Activated CD4-positive, alpha-beta memory T cell treated with anti-CD3 and anti-CD28 coated beads, Interleukin-2, amount 10 ng/mL, durations not matched to agents 7 days and 5 days (primary cell): ENCODE data around the gene CPXM1. TPM values are rescaled to one million over a fixed set of nuclear protein-coding genes. Genes with fewer than 3 reads are reported as not detected.
A peak's percentile ranks its signal among the peaks of the same experiment; 100 is the strongest.
"Not testable (repeated sequence)": the region's sequence is repeated elsewhere in the genome, so short reads cannot be mapped to it uniquely, and the experiment has no call there.

Source experiments
- CTCF ChIA-PET: fragments of 350-600 bp; sonication (Branson Sonifier 250); formaldehyde crosslinking; loops from one replicate; lab custom pipeline; 2021; ENCODE audit warnings: antibody characterized with exemption, inconsistent platforms; lab: Charles Lee
- POLR2A ChIA-PET: fragments of 350-600 bp; sonication (Branson Sonifier 250); formaldehyde crosslinking; loops from one replicate; lab custom pipeline; 2021; ENCODE audit warnings: antibody characterized with exemption; lab: Charles Lee
- DNase-seq: peaks from one replicate; pipeline ENCODE4 v3.0.0-alpha.2; 2020
- H3K27ac Mint-ChIP-seq: one replicate; pipeline ENCODE4 v1.8.0; 2021; ENCODE audit warnings: mild to moderate bottlenecking, mixed read lengths
- H3K27me3 Mint-ChIP-seq: one replicate; pipeline ENCODE4 v1.8.0; 2021; ENCODE audit warnings: mixed read lengths
- H3K36me3 Mint-ChIP-seq: one replicate; pipeline ENCODE4 v1.8.0; 2021; ENCODE audit warnings: low read depth, mixed read lengths
- H3K4me1 Mint-ChIP-seq: one replicate; pipeline ENCODE4 v1.8.0; 2021; ENCODE audit warnings: mixed read lengths
- H3K4me3 Mint-ChIP-seq: one replicate; pipeline ENCODE4 v1.8.0; 2021; ENCODE audit warnings: mild to moderate bottlenecking, mixed read lengths
- H3K9me3 Mint-ChIP-seq: one replicate; pipeline ENCODE4 v1.8.0; 2021; ENCODE audit warnings: mixed read lengths
- total RNA-seq, 2 experiments: library from RNA; stranded (reverse); gene quantifications; one replicate each; pipeline ENCODE4 v1.2.3, GENCODE V29; 2021

CPXM1 gene
- total RNA-seq, 2 experiments from 2014 or later: 0.20 to 0.33 TPM

DNA sequence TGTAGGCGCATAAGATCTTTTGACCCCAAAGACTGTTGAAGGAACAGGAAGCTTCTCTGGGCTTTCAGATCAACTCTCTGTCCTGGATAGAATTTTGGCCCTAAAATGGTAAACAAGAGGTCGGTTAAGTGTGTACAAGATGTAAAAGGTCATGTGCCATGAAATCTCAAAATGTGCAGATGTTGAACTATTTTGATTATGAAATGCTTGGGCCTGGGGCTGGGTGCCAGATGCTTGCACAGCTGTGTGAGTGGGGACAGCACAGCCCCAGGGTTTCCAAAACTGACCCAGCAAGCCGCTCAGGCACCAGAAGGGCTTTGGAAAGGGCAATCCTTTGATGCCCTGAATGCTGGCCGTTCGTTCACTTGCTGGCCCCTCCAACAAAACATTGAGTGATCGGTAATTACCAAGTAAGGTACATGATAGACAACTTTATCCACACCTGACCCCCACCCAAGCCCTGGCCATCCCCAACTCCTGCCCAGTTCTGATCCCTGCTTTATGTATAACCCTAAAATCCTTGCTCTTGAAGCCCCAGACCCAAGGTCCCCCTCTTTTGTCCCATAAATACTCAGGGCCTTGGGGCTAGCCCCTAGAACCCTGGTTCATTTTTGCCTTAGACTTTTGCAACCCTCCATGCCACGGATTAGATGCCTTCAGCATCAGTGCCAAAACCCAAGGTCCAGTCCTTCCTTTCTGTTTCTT is 17.6 kb upstream of the CPXM1 start:
- H3K4me1 Mint-ChIP-seq: peaks cover 20% of the 10 kb centered on the region
- H3K36me3 Mint-ChIP-seq: no peaks in the 10 kb centered on the region
- H3K4me3 Mint-ChIP-seq: no peak overlapping the region
- no peak overlapping the region for H3K27ac Mint-ChIP-seq
- POLR2A ChIA-PET: no interaction called here
- no peaks in the 10 kb centered on the region for H3K9me3 Mint-ChIP-seq
- peaks cover 39% of the 10 kb centered on the region for H3K27me3 Mint-ChIP-seq
- CTCF ChIA-PET: no interaction called here
- DNase-seq: no peak

DNA sequence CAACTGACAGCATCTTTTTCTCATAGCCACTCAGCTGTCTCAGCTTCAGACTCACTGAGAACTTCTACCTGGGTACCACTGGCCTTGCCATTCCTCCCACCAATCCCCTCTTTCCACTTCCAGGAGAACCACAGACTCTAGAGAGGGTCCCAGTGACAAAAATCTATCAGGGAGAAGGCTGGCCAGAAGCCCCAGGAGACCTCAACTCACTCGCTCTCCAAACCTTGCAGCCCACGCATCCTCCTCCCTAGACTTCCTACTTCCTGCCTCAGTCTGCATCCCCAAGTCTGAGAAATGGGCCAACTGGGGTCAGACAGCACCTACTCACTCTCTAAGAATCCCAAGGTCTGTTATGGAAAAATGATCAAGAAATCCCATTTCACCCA is 16.9 kb upstream of the CPXM1 start:
- H3K4me3 Mint-ChIP-seq: no peak overlapping the region
- POLR2A ChIA-PET: no interaction called here
- peaks cover 3% of the 10 kb centered on the region for H3K9me3 Mint-ChIP-seq
- peaks cover 20% of the 10 kb centered on the region for H3K4me1 Mint-ChIP-seq
- no peak for DNase-seq
- CTCF ChIA-PET: no interaction called here
- H3K27me3 Mint-ChIP-seq: peaks cover 43% of the 10 kb centered on the region
- H3K36me3 Mint-ChIP-seq: no peaks in the 10 kb centered on the region
- no peak overlapping the region for H3K27ac Mint-ChIP-seq

DNA sequence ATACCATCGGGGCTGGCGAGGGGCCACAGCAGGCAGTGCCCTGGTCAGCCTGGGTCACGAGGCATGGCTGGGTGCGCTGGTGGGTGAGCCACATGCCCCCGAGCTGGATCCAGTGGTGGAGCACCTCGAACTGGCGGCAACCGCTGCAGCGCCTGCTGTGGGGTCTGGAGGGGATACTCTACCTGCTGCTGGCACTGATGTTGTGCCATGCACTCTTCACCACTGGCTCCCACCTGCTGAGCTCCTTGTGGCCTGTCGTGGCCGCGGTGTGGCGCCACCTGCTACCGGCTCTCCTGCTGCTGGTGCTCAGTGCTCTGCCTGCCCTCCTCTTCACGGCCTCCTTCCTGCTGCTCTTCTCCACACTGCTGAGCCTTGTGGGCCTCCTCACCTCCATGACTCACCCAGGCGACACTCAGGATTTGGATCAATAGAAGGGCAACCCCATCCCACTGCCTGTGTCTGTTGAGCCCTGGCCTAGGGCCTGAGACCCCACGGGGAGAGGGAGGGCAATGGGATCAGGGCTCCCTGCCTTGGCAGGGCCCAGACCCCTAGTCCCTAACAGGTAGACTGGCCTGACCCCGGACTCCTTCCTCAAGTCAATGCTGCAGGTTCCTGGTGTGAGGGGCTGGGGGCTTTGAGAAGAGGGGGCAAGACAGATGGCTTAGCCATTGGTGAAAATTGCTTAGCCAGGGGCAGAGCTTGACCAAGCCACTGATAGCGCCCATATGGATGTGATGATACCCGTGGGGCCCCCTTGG is 16.3 kb upstream of the CPXM1 start:
- ChIA-PET POLR2A (no interaction called here), CTCF (no interaction called here)
- Mint-ChIP-seq H3K9me3 (peaks cover 6% of the 10 kb centered on the region), H3K36me3 (no peaks in the 10 kb centered on the region), H3K4me3 (no peak overlapping the region), H3K4me1 (peaks cover 15% of the 10 kb centered on the region), H3K27ac (no peak overlapping the region), H3K27me3 (peaks cover 45% of the 10 kb centered on the region)
- DNase-seq: no peak

DNA sequence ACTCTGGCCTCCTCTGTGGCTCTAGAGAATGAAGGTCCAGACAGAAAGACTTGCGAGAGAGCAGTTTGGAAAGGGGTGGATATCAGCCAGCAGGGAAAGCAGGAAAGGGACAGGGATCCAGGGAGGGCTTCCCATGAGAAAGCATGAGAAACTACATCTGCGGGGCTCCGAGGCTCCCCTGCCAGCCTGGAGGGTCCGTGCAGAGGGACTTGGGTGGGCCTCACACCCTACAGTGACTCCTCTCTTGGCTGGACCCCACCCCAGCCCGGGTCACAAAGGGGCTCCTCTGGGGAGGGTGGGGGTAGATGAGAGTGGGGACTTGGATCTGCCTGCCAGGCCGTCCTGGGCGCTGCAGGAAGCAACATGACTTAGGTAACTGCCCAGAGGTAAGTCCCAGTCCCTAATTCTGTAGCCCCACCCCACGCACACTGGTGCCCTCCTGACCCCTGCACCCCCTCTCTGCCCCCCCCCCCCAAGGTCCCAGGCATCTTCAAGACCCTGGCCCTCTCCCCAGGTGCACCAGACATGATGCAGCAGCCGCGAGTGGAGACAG is 15.7 kb upstream of the CPXM1 start, which contains the start of gene TMEM239:
TSS of gene TMEM239 (plus strand) at position 335 of the 553 bp plus-strand sequence. CDS start at position 526, 191 bp downstream.
- no peak for DNase-seq
- no peak within 1 kb of the TSS for H3K4me3 Mint-ChIP-seq
- H3K36me3 Mint-ChIP-seq: no peaks in the 10 kb centered on the region
- POLR2A ChIA-PET: no interaction called here
- peaks cover 47% of the 10 kb centered on the region for H3K27me3 Mint-ChIP-seq
- no peak within 1 kb of the TSS for H3K27ac Mint-ChIP-seq
- CTCF ChIA-PET: no interaction called here
- H3K9me3 Mint-ChIP-seq: peaks cover 6% of the 10 kb centered on the region
- H3K4me1 Mint-ChIP-seq: peaks cover 11% of the 10 kb centered on the region

DNA sequence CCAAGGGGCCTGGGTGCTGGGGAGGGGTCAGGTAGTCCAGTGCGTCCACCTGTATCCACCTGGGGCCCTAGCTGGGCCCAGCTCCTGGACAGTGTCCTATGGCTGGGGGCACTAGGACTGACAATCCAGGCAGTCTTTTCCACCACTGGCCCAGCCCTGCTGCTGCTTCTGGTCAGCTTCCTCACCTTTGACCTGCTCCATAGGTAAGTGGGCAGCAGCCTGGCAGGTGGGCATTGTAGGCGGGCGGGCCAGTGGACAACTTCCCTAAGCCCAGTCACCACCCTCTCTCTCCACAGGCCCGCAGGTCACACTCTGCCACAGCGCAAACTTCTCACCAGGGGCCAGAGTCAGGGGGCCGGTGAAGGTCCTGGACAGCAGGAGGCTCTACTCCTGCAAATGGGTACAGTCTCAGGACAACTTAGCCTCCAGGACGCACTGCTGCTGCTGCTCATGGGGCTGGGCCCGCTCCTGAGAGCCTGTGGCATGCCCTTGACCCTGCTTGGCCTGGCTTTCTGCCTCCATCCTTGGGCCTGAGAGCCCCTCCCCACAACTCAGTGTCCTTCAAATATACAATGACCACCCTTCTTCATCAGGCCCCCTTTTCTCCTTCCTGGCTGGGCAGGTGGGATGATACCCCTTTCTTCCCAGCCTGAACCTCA is 14.9 kb upstream of the CPXM1 start:
- CTCF ChIA-PET: no interaction called here
- Mint-ChIP-seq H3K27ac (no peak overlapping the region), H3K27me3 (peaks cover 44% of the 10 kb centered on the region), H3K4me3 (no peak overlapping the region), H3K4me1 (peaks cover 8% of the 10 kb centered on the region), H3K9me3 (peaks cover 6% of the 10 kb centered on the region), H3K36me3 (no peaks in the 10 kb centered on the region)
- POLR2A ChIA-PET: no interaction called here
- no peak for DNase-seq

DNA sequence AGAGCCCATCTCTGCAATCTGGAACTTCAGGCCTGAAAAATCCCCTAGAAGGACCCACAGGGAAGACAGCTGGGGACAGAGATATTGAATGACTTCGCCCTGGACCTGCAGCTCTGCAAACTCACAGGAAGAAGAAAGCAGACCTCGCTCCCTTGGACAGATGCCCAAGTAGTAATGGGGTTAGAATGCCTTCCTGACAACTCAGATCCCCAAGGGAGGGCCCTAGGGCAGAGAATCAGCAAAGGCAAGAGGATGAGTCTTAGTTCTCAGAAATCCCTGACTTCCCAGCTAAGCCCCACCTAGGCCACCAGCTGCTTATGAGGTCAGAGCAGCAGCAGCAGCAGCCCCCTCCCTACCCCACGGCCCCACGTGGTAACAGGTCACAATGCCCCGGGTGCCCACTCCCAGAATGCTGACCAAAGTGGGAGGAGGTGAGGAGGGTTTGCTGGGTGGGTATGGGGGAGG is 14.2 kb upstream of the CPXM1 start, which contains the start of gene C20orf141:
TSS of gene C20orf141 (plus strand) at position 401 of the 465 bp plus-strand sequence. CDS start 198 bp downstream, outside the sequence.
- ChIA-PET POLR2A (no interaction called here), CTCF (no interaction called here)
- Mint-ChIP-seq H3K36me3 (no peaks in the 10 kb centered on the region), H3K27ac (no peak within 1 kb of the TSS), H3K27me3 (peaks cover 37% of the 10 kb centered on the region), H3K4me3 (no peak within 1 kb of the TSS), H3K9me3 (peaks cover 6% of the 10 kb centered on the region), H3K4me1 (peaks cover 2% of the 10 kb centered on the region)
- DNase-seq: no peak

DNA sequence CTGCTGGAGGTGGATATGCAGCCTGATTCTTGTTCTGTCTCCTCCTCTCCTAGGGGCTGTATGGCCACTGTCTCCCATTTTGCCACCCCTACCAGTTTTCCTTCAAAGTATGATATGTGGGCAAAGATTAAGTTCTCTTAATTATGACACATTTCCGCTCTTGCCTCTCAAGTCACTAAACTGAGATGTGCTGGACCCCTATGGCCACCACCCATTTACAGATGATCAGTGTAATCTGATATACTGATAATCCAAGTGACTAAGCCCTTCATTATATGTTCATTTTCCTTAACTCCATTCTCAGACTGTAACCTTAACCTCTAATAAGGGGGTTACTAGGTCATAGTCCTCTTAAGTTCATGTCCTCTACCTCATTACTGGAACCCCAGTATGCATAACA is 13.6 kb upstream of the CPXM1 start:
- H3K27me3 Mint-ChIP-seq: peaks cover 36% of the 10 kb centered on the region
- ChIA-PET POLR2A (interaction anchor here (0.7 kb wide), 1 partner anchor 171 kb away, joined by 3 read pairs; no protein-coding TSS in a partner anchor), CTCF (no interaction called here)
- no peak for DNase-seq
- H3K27ac Mint-ChIP-seq: no peak overlapping the region
- H3K9me3 Mint-ChIP-seq: peaks cover 6% of the 10 kb centered on the region
- H3K4me3 Mint-ChIP-seq: no peak overlapping the region
- H3K36me3 Mint-ChIP-seq: no peaks in the 10 kb centered on the region
- peaks cover 2% of the 10 kb centered on the region for H3K4me1 Mint-ChIP-seq

DNA sequence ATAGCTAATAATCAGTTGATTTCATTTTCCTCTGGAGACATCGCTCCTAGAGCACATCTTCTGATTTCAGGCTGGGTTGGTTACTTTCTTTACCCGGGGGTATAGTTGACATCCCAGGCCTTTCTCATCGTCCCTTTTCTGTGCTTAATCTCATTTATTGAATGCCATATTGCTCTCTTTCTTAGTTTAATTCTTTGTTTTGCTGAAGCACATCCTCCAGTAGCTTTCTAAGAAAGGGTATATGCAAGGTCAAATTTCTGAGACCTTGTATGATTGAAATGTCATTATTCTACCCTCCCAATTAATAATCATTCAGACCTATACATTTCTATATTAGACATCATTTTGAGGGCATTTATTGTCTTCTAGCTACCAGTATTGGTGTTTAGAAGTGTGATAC is 11.8 kb upstream of the CPXM1 start:
- no peaks in the 10 kb centered on the region for H3K36me3 Mint-ChIP-seq
- H3K27ac Mint-ChIP-seq: no peak overlapping the region
- H3K4me3 Mint-ChIP-seq: no peak overlapping the region
- no peak for DNase-seq
- POLR2A ChIA-PET: interaction anchor here (0.8 kb wide), 1 partner anchor 20 kb away, joined by 3 read pairs; no protein-coding TSS in a partner anchor
- CTCF ChIA-PET: no interaction called here
- peaks cover 6% of the 10 kb centered on the region for H3K9me3 Mint-ChIP-seq
- H3K27me3 Mint-ChIP-seq: peaks cover 36% of the 10 kb centered on the region
- no peaks in the 10 kb centered on the region for H3K4me1 Mint-ChIP-seq

DNA sequence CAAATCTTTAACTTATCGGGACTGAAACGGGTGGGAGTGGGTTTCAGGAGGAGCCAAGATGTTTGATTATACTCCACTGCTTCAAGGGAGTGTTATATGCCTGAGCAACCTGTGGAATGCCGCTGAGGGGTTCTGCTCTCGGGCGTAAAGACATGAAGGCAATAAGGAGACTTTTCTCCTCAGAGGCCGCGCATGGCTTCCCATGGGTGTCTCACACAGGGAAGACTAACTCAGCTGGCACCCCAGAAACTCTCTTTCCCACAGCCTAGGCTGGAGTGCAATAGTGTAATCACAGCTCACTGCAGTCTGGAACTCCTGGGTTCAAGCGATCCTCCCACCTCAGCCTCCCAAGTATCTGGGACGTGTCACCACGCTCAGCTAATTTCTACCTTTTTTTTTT is 9.3 kb upstream of the CPXM1 start:
- Mint-ChIP-seq H3K4me1 (no peaks in the 10 kb centered on the region), H3K9me3 (peaks cover 6% of the 10 kb centered on the region), H3K36me3 (no peaks in the 10 kb centered on the region), H3K27me3 (peaks cover 54% of the 10 kb centered on the region), H3K27ac (no peak overlapping the region), H3K4me3 (no peak overlapping the region)
- peak; percentile 3 for DNase-seq
- CTCF ChIA-PET: no interaction called here
- POLR2A ChIA-PET: no interaction called here

DNA sequence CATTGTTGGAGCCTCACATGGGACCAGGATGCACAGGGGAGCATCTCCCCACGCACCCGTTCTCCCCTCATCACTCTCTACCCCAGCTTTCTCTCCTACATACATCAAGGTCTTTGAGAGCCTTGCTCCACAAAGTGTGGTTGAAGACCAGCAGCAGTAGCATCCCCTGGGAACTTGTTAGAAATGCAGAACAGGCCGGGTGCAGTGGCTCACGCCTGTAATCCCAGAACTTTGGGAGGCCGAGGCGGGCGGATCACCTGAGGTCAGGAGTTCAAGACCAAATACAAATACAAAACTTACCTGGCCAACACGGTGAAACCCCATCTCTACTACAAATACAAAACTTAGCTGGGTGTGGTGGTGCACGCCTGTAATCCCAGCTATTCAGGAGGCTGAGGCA is 7.5 kb upstream of the CPXM1 start:
- H3K9me3 Mint-ChIP-seq, POLR2A ChIA-PET, H3K27ac Mint-ChIP-seq, H3K36me3 Mint-ChIP-seq, CTCF ChIA-PET, H3K4me3 Mint-ChIP-seq, H3K4me1 Mint-ChIP-seq: not testable (repeated sequence)
- H3K27me3 Mint-ChIP-seq: peaks cover 59% of the 10 kb centered on the region
- peak; percentile 2 for DNase-seq

DNA sequence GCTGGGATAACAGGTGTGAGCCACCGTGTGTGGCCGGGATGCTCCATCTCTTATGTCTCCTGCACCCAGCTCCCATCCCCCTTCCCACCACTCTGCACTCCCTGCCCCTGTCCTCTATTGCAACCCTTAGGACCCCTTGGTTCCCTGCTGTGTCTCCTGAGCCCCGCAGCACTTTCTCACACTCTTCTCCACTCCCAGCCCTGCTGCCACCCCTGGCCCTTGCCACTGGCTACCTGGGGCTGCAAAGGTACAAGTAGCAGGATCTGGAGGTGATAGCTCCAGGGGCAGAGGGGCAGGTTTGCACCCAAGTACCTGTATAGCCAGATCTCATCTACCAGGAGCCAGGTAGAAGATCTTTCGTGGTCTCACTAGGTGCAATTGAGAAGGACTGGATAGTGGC is 6.6 kb upstream of the CPXM1 start:
- CTCF ChIA-PET: no interaction called here
- H3K9me3 Mint-ChIP-seq: no peaks in the 10 kb centered on the region

DNA sequence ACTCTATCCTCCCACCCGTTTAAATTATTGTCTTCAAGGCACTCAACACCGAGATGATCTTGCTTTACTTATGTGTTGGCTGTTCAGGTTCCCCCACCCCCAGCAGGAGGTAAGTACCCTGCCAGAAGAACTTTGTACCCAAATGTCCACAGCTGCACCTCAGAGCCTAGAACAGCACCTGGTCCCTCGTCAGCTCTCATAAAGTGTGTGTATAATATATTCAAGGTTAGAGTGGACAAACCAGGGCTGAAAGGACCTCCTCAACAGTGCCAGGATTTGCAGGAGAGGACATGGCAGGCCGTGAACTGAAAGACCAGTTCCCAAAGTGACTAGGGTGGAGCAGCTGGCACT is 5.9 kb upstream of the CPXM1 start:
- H3K9me3 Mint-ChIP-seq: no peaks in the 10 kb centered on the region
- ChIA-PET CTCF (no interaction called here), POLR2A (no interaction called here)
- peaks cover 59% of the 10 kb centered on the region for H3K27me3 Mint-ChIP-seq
- no peak overlapping the region for H3K4me3 Mint-ChIP-seq
- H3K27ac Mint-ChIP-seq: no peak overlapping the region
- DNase-seq: peak; percentile 13
- H3K4me1 Mint-ChIP-seq: peaks cover 2% of the 10 kb centered on the region
- H3K36me3 Mint-ChIP-seq: no peaks in the 10 kb centered on the region

More for the DNA sequence above, 6.6 kb upstream of the CPXM1 start:
- H3K4me3 Mint-ChIP-seq: no peak overlapping the region
- DNase-seq: peak; percentile 9
- POLR2A ChIA-PET: no interaction called here
- no peak overlapping the region for H3K27ac Mint-ChIP-seq
- peaks cover 61% of the 10 kb centered on the region for H3K27me3 Mint-ChIP-seq
- no peaks in the 10 kb centered on the region for H3K36me3 Mint-ChIP-seq
- H3K4me1 Mint-ChIP-seq: no peaks in the 10 kb centered on the region
